ENCODE results near the gene SORD. TPM values are rescaled to one million over a fixed set of nuclear protein-coding genes. Genes with fewer than 3 reads are reported as not detected.
"Not testable (repeated sequence)": the region's sequence is repeated elsewhere in the genome, so short reads cannot be mapped to it uniquely, and the experiment has no call there.

The SORD gene
- total RNA-seq, 1 donor from 2014 or later = 5.1 TPM

DNA sequence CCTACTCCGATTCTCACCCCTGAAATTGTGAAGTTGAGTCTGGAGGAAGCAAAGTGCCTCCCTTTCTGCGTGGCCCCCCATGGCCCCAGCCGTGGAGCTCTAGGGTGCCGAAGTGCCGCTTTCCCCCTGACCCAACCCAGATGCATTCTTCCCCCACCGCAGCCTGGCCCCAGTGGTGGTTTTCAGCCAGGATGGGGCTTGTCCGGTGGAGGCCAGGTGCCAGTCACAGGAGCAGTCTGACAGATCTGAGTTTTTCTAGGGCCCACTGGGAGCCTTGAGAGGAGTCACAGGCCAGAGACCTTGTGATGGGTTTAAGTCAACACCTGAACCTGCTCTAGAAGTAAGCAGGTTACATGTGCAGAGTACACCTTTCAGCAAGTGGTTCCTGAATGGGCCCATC, 39.3 kb downstream of the SORD start:
- DNase-seq = not testable (repeated sequence)

DNA sequence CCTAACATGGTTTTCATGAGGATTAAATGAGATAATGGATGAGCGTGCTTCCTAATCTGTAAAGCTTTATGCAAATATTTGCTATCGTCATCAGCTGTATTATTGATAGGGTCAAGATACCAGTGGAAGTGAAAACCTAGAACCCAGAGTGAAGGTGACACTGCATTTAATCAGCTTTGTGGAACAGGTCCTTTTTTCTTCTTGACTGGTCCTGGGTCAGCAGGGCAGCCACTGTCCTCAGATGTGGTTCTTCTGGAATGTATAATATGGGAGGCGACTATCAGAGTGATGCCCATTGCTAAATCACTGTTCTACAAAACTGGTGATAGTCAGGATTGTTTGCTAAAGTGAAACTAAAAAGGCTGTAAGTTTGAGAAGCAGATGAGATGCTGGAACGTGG, 41.4 kb downstream of the SORD start:
- no peak for DNase-seq

- DNase-seq = not testable (repeated sequence)
These were observed 47.0 kb downstream of the SORD start for GRCh38 chr15:45069942-45070360.

GRCh38 chr15:45073602-45074001, 50.6 kb downstream of the SORD start:
- DNase-seq = not testable (repeated sequence)

- DNase-seq = not testable (repeated sequence)
These were observed 52.7 kb downstream of the SORD start for GRCh38 chr15:45075440-45076320.

GRCh38 chr15:45077391-45077790, 54.4 kb downstream of the SORD start:
- not testable (repeated sequence) for DNase-seq

DNA sequence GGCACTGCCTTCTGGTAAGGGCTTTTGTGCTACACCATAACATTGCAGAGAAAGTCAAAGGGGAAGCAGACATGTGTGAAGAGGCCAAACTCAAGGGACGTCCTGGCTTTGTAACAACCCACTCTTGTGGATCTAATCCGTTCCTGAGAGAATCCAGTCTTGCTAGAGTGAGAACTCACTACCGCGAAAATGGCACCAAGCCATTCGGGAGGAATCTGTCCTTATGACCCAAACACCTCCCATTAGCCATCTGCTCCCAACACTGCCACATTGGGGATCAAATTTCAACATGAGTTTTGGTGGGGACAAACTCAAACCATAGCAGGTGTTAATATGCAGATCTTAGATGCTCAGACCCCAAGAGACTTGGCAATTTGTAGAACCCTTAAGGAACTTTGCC, 56.2 kb downstream of the SORD start:
- not testable (repeated sequence) for DNase-seq

DNA sequence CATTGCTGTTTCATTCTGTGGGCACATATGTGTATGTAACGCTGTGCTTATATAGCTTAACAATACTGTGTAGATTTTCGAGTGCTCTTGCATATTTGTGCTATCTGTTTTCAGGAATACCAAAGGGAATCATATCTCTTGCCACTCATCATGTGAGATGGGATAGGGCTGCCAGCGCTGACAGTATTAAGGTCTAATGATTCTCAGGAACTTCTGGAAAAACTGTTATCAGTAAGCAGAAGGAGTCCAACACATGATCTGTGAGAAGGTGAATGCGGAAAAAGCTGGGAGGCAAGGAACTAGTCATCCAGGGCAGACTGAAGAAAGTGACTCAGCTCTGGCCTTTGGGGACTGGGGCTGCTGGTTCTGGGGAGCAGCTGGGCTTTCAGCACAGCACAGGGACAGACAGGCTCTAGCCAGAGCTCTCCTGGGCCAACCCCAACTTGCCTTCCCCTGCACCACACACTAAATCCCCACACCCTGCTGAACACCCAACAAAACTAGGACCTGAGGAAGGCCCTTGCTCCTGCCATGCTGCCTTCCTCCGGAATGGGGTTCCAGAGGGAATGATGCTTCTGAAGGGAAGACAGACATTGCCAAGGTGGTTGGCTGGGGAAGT, 56.7 kb downstream of the SORD start:
- not testable (repeated sequence) for DNase-seq

- DNase-seq = not testable (repeated sequence)
These were observed 57.6 kb downstream of the SORD start for GRCh38 chr15:45080593-45080992.

GRCh38 chr15:45082412-45082811, 59.4 kb downstream of the SORD start:
- not testable (repeated sequence) for DNase-seq

DNA sequence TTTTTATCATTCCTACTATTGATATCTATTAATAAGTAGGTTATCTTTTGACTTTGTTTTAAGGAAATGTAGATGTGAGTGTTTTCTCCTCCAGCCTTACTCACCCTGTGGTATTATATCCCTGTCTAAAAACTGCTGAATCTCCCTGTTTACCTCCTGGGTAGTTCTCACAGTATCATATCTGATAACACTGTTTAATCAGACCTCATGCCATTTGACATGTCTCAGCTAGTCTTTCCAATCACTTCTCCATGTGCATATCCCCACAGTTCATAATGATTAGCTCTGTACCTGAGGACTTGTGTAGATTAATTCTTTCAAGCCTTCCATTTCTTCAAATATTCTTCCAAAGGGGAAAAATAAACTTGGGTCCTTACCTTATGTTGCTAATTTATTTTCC, 60.2 kb downstream of the SORD start:
- no peak for DNase-seq

GRCh38 chr15:45084163-45084562, 61.2 kb downstream of the SORD start:
- DNase-seq = no peak

DNA sequence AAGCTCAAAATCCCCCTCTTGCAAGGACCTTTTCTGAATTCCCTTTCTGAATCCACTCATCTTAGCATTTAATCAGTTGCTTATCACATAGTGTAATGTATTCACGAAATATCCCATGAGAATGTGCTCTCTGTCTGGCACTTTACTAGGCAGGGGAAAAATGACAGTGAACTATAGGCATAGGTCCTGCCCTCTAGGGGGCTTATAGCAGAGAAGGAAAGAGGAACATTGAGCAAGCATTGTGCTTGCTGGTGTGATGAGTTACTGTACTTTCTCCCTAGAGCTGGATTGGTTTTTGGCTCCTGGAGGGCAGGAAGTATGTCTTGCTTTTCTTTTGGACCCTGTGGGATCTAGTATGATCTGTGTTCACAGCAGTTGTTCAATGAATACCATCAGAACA, 64.5 kb downstream of the SORD start:
- no peak for DNase-seq

DNA sequence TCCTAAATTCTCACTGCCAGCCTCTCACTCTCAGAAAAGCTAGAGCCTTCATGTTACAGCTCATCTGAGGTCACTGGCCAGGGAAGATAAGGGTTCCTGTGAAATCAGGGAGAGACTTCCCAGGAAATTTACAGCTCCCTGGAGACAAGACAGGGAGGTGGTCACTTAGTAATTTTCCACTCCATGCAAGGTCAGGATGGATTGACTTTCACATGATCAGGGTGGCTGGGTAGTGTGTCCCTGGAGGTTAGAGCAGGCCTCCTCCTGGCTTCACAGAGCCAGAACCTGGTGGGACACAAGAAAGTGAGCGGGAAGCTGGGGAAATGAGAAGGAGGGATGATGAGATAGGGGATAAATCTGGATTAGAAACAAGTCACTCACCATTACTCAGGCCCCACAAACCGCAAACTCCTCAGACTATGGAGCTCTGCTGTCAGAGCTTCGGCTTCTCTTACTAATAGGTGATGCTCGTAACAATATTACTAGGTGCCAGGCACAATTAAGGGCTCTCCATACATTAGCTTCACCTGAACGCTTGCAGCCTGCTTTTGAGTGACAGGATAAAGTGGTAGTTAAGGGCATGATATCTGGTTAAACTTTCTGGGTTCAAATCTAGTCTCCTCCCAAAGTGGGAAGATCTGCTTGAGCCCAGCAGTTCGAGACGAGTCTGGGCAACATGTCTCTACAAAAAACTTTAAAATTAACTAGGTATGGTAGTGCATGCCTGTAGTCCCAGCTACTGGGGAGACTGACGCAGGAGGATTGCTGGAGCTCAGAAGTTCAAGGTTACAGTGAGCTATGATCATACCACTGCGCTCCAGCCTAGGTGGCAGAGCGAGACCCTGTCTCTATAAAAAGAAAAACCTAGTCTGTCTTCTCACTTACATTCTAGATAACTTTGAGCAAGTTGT, 66.1 kb downstream of the SORD start:
- DNase-seq = no peak

GRCh38 chr15:45089712-45090373, 66.8 kb downstream of the SORD start:
- no peak for DNase-seq

DNA sequence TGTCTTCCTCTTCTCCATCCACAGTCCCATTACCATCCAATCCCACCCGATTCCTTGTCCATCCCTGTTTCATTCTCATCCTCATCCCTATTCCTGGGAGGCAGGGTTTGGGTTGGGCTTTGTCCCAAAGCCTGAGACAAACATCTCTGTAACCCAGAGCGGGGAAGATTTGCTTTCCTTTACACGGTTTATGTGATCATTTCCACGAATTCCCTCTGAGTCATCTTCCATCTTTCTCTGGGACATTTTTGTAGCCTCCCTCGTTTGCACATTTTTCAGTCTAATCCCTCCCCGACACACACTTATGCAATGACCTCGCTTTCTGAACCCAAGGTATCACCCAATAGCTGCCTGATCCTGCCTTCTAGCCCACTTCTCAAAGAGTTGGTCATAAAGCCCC, 68.2 kb downstream of the SORD start:
- no peak for DNase-seq

DNA sequence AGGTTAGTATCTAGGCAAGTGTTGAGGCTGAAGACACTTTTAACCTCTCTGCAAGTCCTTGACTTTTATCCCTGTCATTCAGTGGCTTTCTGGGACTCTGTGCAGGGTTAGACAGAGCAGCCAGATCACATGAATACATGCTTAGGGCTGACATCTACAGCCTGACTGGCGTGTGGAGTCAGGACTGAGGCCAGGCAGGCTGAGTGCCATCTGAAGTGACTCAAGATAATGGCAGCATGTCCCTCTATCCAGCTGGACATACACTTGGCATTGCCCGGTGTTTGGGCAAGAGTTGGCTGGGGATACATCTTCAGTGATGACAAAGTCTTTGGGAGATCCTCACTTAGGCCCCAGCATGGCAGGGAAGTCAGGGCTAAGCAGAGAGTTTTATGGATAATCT, 68.6 kb downstream of the SORD start:
- no peak for DNase-seq

DNA sequence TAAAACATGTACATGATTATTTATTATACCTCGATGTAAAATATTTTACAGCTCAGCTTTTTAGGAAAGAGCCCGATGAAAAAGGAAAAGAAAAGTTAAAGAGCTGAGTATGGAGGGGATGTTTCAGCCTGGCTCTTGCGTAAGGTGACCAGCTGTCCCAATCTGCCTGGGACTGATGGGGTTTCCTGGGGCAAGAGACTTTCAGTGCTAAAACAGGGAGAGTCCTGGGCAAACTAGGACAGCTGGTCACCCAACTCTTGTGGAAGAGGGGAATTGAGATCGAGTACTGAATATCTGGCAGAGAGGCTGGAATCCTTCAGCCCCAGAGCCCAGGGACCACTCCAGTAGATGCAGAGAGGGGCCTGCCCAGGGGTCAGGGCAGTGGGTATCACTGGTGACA, 70.0 kb downstream of the SORD start:
- no peak for DNase-seq

DNA sequence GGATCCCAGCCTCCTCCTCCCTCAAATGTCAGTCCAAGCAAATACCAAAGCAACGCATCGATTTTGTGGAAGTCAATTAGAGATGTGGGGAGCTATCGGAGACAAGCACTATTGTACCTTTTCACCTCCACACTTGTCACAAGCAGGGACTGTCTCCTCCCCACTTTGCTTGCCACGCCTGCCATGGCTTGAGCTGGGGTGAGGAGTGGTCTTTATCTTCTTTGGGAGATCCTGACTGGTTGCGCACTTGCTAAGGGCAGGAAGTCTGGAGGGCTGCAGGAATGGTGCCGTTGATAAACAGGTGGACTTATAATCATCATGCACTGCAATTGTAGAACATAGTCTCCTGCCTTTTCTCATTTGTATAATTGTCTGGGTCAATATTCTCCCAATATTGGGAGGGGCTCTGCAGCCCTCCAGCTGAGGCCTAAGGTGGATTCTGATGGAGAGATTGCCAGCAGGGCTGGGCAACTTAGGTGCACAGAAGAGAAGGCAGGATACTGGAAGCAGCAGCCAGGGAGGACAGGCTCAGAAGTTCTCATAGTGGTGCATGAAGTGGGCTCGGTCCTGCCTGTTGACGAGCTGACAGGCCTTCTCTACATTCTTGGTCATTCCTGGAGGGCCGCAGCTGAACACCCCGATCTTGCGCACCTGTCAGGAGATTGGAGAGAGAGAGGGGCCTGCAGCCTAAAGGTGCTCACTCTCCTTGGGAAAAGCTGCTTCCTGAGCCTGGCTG, 70.8 kb downstream of the SORD start:
- no peak for DNase-seq

GRCh38 chr15:45094358-45094730, 71.3 kb downstream of the SORD start:
- DNase-seq = no peak

GRCh38 chr15:45095661-45096060, 72.7 kb downstream of the SORD start:
- no peak for DNase-seq
